ENCODE data around the gene PRAMEF7.
"Not testable (repeated sequence)": the region's sequence is repeated elsewhere in the genome, so short reads cannot be mapped to it uniquely, and the experiment has no call there.

Gene PRAMEF7

DNA sequence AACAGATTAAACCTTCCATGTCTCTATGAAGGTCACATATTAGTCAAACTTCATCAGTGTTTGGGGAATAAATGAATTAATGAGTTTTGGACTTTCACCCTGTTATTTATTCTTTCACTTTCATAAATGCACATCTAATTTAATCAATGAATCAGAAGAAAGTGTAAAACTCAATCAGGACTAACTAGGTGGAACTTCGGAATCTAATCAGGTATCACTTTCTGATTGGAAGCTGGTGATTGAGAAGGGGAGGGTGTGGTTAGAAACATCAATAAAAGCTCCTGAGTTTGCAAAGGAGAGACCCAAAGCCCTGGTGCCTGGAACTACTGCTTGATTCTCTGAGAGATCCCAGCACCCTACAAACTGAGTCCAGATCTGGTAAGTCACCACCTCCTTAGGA is at the start of gene PRAMEF7:
Gene PRAMEF7 (plus strand): TSS at position 301 of the 400 bp plus-strand sequence. CDS start 1,083 bp downstream, outside the sequence.
- not testable (repeated sequence) for DNase-seq (ENCODE audit: low read depth)

DNA sequence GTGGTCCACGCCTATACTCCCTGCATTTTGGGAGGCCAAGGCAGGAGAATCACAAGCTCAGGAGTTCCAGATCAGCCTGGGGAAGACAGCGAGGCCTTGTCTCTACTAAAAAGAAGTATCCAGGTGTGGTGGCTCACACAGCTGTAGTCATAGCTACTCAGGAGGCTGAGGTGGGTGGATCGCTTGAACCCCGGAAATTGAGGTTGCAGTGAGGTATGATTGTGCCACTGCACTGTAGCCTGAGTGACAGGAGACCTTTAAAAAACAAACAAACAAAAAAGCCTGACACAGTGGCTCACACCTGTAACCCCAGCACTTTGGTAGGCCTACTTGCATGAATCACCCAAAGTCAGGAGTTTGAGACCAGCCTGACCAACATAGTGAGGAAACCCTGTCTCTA is 38.0 kb upstream of the PRAMEF7 start:
- not testable (repeated sequence) for DNase-seq (ENCODE audit: low read depth)

GRCh38 chr1:12886101-12886500 is 30.3 kb upstream of the PRAMEF7 start, which contains the start of gene PRAMEF4:
PRAMEF4 (minus strand) TSS chr1:12886201; CDS start chr1:12883394, 2,807 bp downstream.
- DNase-seq (ENCODE audit: low read depth) = not testable (repeated sequence)

DNA sequence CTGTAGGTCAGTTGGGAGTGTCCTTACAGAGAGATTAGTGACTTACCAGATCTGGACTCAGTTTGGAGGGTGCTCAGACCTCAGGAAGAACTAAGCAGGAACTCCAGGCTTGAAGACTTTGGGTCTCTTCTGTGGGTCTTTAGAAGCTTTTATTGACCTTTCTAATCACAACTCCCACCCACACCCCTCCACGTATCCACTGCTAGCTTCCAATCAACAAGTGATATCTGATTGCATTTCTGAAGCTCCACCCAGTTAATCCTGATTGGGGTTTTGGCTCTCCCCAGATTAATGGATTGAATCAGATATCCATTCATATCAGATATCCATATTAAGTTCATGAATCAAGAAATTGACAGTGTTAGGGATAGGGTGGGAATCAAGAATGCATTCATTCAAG is 18.2 kb upstream of the PRAMEF7 start, which contains the start of gene PRAMEF10:
Gene PRAMEF10 (minus strand): TSS at position 101 of the 400 bp plus-strand sequence. CDS start 2,423 bp downstream, outside the sequence.
- DNase-seq (ENCODE audit: low read depth) = not testable (repeated sequence)

DNA sequence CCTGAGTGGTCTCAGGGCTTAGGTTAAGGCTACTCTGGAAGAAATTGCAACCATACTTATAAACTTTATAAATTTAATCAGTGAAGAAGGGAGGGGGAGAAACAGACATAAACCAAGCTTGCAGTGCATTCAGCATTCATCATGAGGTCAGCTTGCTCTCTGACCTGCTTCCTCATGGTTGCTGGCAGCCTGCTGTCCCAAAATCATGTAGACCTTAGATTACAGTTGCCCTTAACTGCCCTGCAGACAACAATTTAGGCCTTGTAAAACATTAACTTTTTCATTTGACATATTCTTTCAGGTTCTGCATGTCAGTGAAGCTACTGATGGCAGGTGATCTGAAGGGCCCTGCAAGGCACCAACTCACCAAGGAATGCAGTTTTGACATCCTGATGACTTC is 17.2 kb upstream of the PRAMEF7 start:
- not testable (repeated sequence) for DNase-seq (ENCODE audit: low read depth)

- DNase-seq (ENCODE audit: low read depth) = not testable (repeated sequence)
Observed at GRCh38 chr1:12903793-12904572, 12.4 kb upstream of the PRAMEF7 start.

- DNase-seq (ENCODE audit: low read depth) = not testable (repeated sequence)
Observed at GRCh38 chr1:12921749-12922148, 5.3 kb downstream of the PRAMEF7 start.

DNA sequence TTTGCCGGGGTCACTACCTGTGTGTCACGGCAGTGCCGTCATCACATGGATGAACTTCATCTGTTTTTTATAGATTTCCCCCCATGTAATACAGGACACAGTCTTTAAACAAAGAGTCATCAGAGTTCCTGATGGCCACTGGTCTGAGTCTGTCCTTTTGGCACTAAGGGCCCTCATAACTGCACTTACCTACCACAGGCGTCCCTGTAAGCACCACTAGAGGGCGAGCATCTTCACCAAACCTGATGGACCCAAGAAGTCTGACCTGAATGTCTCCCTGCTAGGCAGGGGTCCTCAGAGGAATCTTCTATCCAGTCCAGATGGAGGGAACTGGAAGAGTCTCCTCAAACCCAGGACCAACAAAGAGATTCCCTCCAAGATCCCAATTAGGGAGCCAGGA is 8.0 kb downstream of the PRAMEF7 start:
- not testable (repeated sequence) for DNase-seq (ENCODE audit: low read depth)

DNA sequence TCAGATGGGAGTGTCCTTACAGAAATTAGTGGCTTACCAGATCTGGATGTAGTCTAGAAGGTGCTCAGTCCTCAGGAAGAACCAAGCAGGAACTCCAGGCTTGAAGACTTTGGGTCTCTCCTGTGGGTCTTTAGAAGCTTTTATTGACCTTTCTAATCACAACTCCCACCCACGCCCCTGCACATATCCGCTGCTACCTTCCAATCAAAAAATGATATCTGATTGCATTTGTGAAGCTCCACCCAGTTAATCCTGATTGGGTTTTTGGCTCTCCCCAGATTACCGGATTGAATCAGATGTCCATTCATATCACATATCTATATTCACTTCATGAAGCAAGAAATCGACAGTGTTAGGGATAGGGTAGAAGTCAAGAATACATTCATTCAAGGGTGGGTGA is 31.1 kb downstream of the PRAMEF7 start, which contains the start of gene PRAMEF6:
Gene PRAMEF6 (minus strand): TSS at position 101 of the 400 bp plus-strand sequence. CDS start 5,062 bp downstream, outside the sequence.
- DNase-seq (ENCODE audit: low read depth) = not testable (repeated sequence)

Measured in iris pigment epithelial cell (primary cell).